Mucosa of rectum (tissue), 2 donors: ENCODE results near the gene RHOH.

Experiments used
- H3K27ac ChIP-seq, 2 donors: one replicate each; pipeline ENCODE4 v1.7.0; 2013; ENCODE audit warnings: inconsistent platforms in 2 of 2, low read depth in 2 of 2, low read length in 2 of 2
- H3K27me3 ChIP-seq, 2 donors: one replicate each; pipeline ENCODE4 v1.7.0; 2013; ENCODE audit warnings: low read length in 2 of 2; ENCODE audit not compliant: control insufficient read depth in 2 of 2, insufficient read depth in 2 of 2
- H3K36me3 ChIP-seq, 2 donors: one replicate each; pipeline ENCODE4 v1.7.0; 2013; ENCODE audit warnings: low read length in 2 of 2; ENCODE audit not compliant: control insufficient read depth in 2 of 2, insufficient read depth in 2 of 2
- H3K4me1 ChIP-seq, 2 donors: one replicate each; pipeline ENCODE4 v1.7.0; 2013; ENCODE audit warnings: low read length in 2 of 2, mild to moderate bottlenecking in 1 of 2; ENCODE audit not compliant: control insufficient read depth in 2 of 2, insufficient read depth in 2 of 2
- H3K4me3 ChIP-seq, 2 donors: one replicate each; pipeline ENCODE4 v1.7.0; 2013; ENCODE audit warnings: low read length in 2 of 2
- H3K9ac ChIP-seq, 2 donors: one replicate each; pipeline ENCODE4 v1.7.0; 2013; ENCODE audit warnings: low read length in 2 of 2, low read depth in 1 of 2, mild to moderate bottlenecking in 1 of 2
- H3K9me3 ChIP-seq, 2 donors: one replicate each; pipeline ENCODE4 v1.7.0; 2013; ENCODE audit warnings: low read length in 2 of 2; ENCODE audit not compliant: control insufficient read depth in 2 of 2
- donor health status: healthy.
- donor health status: Normal muscosa, but diverticular disease.

The RHOH gene

GRCh38 chr4:40173470-40173875 is 23.4 kb upstream of the RHOH start:
- no peaks in the 10 kb centered on the region for H3K4me1 ChIP-seq
- no peaks in the 10 kb centered on the region for H3K9me3 ChIP-seq
- no peak overlapping the region for H3K4me3 ChIP-seq
- peaks cover 0 to 3% of the 10 kb centered on the region in 2 donors for H3K27me3 ChIP-seq
- no peak overlapping the region for H3K9ac ChIP-seq
- H3K27ac ChIP-seq, result no peak overlapping the region
- H3K36me3 ChIP-seq, result no peaks in the 10 kb centered on the region

GRCh38 chr4:40176602-40177001 is 20.2 kb upstream of the RHOH start:
- Histone ChIP-seq H3K36me3 (no peaks in the 10 kb centered on the region), H3K4me3 (peak overlapping the region in 1 of 2 donors; percentile 26), H3K27me3 (peaks cover 0 to 7% of the 10 kb centered on the region in 2 donors), H3K27ac (no peak overlapping the region), H3K4me1 (no peaks in the 10 kb centered on the region), H3K9ac (no peak overlapping the region), H3K9me3 (no peaks in the 10 kb centered on the region)

DNA sequence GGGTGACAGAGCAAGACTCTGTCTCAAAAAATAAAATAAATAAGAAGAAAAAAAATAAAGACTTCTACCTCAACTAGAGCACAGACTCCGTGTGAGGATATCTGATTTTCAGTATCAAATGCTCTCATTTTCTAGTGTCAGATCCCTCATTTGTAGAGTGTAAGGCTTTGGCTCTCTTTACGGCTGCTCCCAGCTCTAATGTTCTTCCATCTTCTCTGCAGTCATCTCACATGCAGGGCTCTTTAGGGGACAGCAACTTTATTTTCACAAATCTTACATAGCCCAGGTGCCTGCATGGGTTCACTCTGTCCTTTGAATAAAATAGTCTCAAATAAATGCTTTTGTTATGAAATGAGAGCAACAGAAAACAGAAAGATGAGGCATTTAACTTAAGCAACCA is 19.2 kb upstream of the RHOH start:
- Histone ChIP-seq H3K9ac (no peak overlapping the region), H3K4me3 (no peak overlapping the region), H3K27me3 (peaks cover 0 to 7% of the 10 kb centered on the region in 2 donors), H3K27ac (no peak overlapping the region), H3K9me3 (no peaks in the 10 kb centered on the region), H3K36me3 (no peaks in the 10 kb centered on the region), H3K4me1 (no peaks in the 10 kb centered on the region)

- no peak overlapping the region for H3K27ac ChIP-seq
- H3K4me3 ChIP-seq, result no peak overlapping the region
- no peak overlapping the region for H3K9ac ChIP-seq
- H3K9me3 ChIP-seq, result no peaks in the 10 kb centered on the region
- no peaks in the 10 kb centered on the region for H3K4me1 ChIP-seq
- H3K27me3 ChIP-seq, result peaks cover 0 to 7% of the 10 kb centered on the region in 2 donors
- no peaks in the 10 kb centered on the region for H3K36me3 ChIP-seq
These were observed 18.2 kb upstream of the RHOH start for GRCh38 chr4:40178672-40179071.

DNA sequence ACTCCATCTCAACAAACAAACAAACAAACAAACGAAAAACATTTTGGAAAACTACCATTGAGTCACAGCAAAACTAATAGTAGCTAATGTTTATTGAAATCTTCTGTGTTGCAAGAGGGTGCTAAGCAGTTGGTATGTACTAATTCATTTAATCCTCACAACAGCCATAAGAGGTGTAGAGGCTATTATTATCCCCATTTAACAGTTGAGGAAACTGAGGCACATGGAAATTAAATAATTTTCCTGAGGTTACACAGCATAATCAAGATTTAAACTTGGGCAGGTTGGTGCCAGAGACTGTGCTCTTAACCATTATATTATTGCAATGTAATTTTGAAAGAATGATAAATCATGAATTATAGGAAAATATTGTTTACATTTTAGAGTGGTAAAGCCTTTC is 17.5 kb upstream of the RHOH start:
- Histone ChIP-seq H3K9me3 (no peaks in the 10 kb centered on the region), H3K36me3 (no peaks in the 10 kb centered on the region), H3K9ac (no peak overlapping the region), H3K4me1 (no peaks in the 10 kb centered on the region), H3K4me3 (no peak overlapping the region), H3K27me3 (peaks cover 0 to 7% of the 10 kb centered on the region in 2 donors), H3K27ac (no peak overlapping the region)

- H3K27me3 ChIP-seq, result peaks cover 0 to 7% of the 10 kb centered on the region in 2 donors
- no peak overlapping the region for H3K4me3 ChIP-seq
- no peaks in the 10 kb centered on the region for H3K36me3 ChIP-seq
- H3K9ac ChIP-seq, result no peak overlapping the region
- H3K4me1 ChIP-seq, result no peaks in the 10 kb centered on the region
- H3K9me3 ChIP-seq, result no peaks in the 10 kb centered on the region
- no peak overlapping the region for H3K27ac ChIP-seq
These were observed 16.5 kb upstream of the RHOH start for GRCh38 chr4:40180356-40180755.

GRCh38 chr4:40182001-40182400 is 14.8 kb upstream of the RHOH start:
- Histone ChIP-seq H3K4me1 (no peaks in the 10 kb centered on the region), H3K36me3 (no peaks in the 10 kb centered on the region), H3K27me3 (peaks cover 0 to 7% of the 10 kb centered on the region in 2 donors), H3K9ac (no peak overlapping the region), H3K4me3 (no peak overlapping the region), H3K27ac (no peak overlapping the region), H3K9me3 (no peaks in the 10 kb centered on the region)

GRCh38 chr4:40182954-40183353 is 13.9 kb upstream of the RHOH start:
- H3K36me3 ChIP-seq, result no peaks in the 10 kb centered on the region
- H3K9me3 ChIP-seq, result no peaks in the 10 kb centered on the region
- H3K27ac ChIP-seq, result no peak overlapping the region
- H3K27me3 ChIP-seq, result peaks cover 0 to 4% of the 10 kb centered on the region in 2 donors
- H3K4me3 ChIP-seq, result no peak overlapping the region
- H3K4me1 ChIP-seq, result no peaks in the 10 kb centered on the region
- no peak overlapping the region for H3K9ac ChIP-seq

GRCh38 chr4:40183615-40184411 is 13.0 kb upstream of the RHOH start:
- Histone ChIP-seq H3K4me1 (no peaks in the 10 kb centered on the region), H3K27me3 (peaks cover 0 to 4% of the 10 kb centered on the region in 2 donors), H3K27ac (no peak overlapping the region), H3K9me3 (no peaks in the 10 kb centered on the region), H3K9ac (no peak overlapping the region), H3K36me3 (no peaks in the 10 kb centered on the region), H3K4me3 (no peak overlapping the region)

- Histone ChIP-seq H3K27ac (no peak overlapping the region), H3K4me1 (peaks cover 5% of the 10 kb centered on the region in 2 donors), H3K9me3 (no peaks in the 10 kb centered on the region), H3K9ac (peak overlapping the region in 1 of 2 donors; percentile 19), H3K4me3 (no peak overlapping the region), H3K27me3 (no peaks in the 10 kb centered on the region), H3K36me3 (no peaks in the 10 kb centered on the region)
These were observed 10.8 kb upstream of the RHOH start for GRCh38 chr4:40185830-40186664.
